Anterior cingulate cortex (tissue), 58 donors: ENCODE measurements around the gene LONP1.
"Not testable (repeated sequence)": the region's sequence is repeated elsewhere in the genome, so short reads cannot be mapped to it uniquely, and the experiment has no call there.

Experiments
- DNase-seq, 58 donors: peaks; one replicate each; lab custom pipeline; 2025; lab: John Stamatoyannopoulos, UW

Gene LONP1

GRCh38 chr19:5695649-5696195, 24.2 kb downstream of the LONP1 start:
- DNase-seq: no peak

GRCh38 chr19:5694956-5695648, 24.8 kb downstream of the LONP1 start:
- no peak for DNase-seq

- DNase-seq: no peak
These were observed 25.6 kb downstream of the LONP1 start for GRCh38 chr19:5694167-5694955.

- DNase-seq: no peak
These were observed 26.5 kb downstream of the LONP1 start for GRCh38 chr19:5693195-5694166.

GRCh38 chr19:5692723-5693194, 27.2 kb downstream of the LONP1 start:
- no peak for DNase-seq

GRCh38 chr19:5691822-5692722, 27.9 kb downstream of the LONP1 start:
- peak in 5 of 58 donors; percentile 6 to 73 (median 47) for DNase-seq

- peak in 32 of 58 donors; percentile 11 to 73 (median 36) for DNase-seq
These were observed 28.8 kb downstream of the LONP1 start for GRCh38 chr19:5690955-5691821.

- peak; percentile 67 to 98 (median 95) for DNase-seq
These were observed 29.6 kb downstream of the LONP1 start, which contains the start of gene RPL36 for GRCh38 chr19:5690125-5690954. TSS of gene RPL36 (plus strand) at chr19:5690295. CDS start at chr19:5690508, 213 bp downstream.

- not testable (repeated sequence) for DNase-seq
These were observed 31.6 kb downstream of the LONP1 start for GRCh38 chr19:5688262-5688881.

GRCh38 chr19:5687360-5688198, 32.4 kb downstream of the LONP1 start:
- DNase-seq: no peak

GRCh38 chr19:5686647-5687359, 33.1 kb downstream of the LONP1 start:
- DNase-seq: peak in 57 of 58 donors; percentile 28 to 95 (median 85)

- DNase-seq: peak in 1 of 58 donors; percentile 46
These were observed 33.7 kb downstream of the LONP1 start for GRCh38 chr19:5686326-5686646.

- DNase-seq: no peak
These were observed 35.1 kb downstream of the LONP1 start for GRCh38 chr19:5684694-5685430.

GRCh38 chr19:5683177-5683886, 36.6 kb downstream of the LONP1 start:
- no peak for DNase-seq
